OCI-LY1 (cell line): Measurements from ENCODE around the gene MPO.

Experiments
- CTCF ChIP-seq: fragments of 200-600 bp; sonication (generic), shearing (Covaris generic); IDR thresholded peaks from 2 replicates; pipeline ENCODE4 v1.5.1; 2017; ENCODE audit warnings: mild to moderate bottlenecking, antibody characterized with exemption, low read length, moderate library complexity, mixed read lengths
- EZH2 ChIP-seq: fragments of 200-600 bp; sonication (generic), shearing (Covaris generic); IDR thresholded peaks from 2 replicates; pipeline ENCODE4 v1.8.0; 2017; ENCODE audit warnings: borderline replicate concordance, mixed run types, mild to moderate bottlenecking, antibody characterized with exemption, low read length, moderate library complexity, mixed read lengths

DNA sequence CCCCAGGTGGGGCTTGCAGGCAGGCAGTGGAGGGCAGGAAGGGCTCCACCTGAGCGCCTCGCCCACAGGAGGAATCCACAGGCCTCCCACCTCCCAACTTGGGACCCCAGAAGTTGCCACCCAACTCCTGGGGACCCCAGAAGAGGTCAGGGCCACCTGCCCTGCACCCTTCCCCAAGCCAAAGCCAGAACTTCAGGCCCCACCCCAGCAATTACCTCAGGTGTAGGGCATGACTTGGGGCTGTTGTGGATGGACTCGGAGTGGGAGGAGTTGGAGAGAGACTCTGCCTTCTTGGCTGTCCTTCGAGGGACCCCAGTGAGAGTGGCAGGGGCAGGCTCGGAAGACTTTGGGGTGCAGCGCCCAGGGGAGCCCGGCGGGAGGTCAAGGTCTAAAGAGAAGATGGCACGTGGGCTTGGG is 37.3 kb upstream of the MPO start:
- TF ChIP-seq CTCF, result no peak
- TF ChIP-seq EZH2, result no peak
